GM21515 (cell line): ENCODE results near the gene ARFGEF3.

Experiments
- ATAC-seq: cut with Tn5 transposase; IDR thresholded peaks from one replicate; pipeline ENCODE4 v1.9.1; 2021; ENCODE audit not compliant: unreplicated experiment

ARFGEF3 gene

DNA sequence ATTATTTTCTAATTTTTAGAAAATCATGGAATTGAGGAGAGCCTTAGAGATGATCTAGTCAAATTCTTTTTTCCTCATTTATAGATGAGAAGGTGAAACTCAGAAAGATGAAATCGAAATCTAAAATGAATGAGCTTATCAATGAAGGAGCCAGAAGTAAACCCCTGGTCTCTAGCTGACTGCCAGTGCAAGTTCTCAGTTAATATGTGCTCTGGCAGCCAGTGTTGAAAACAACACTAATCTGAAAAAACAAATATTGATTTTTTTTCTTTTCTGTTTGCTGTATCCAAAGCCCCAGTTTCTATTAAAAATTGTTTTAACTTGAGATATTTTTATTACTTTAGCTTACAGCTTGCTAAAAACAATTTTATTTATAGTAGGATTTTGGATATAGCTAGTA, 78.0 kb downstream of the ARFGEF3 start:
- no peak for ATAC-seq

DNA sequence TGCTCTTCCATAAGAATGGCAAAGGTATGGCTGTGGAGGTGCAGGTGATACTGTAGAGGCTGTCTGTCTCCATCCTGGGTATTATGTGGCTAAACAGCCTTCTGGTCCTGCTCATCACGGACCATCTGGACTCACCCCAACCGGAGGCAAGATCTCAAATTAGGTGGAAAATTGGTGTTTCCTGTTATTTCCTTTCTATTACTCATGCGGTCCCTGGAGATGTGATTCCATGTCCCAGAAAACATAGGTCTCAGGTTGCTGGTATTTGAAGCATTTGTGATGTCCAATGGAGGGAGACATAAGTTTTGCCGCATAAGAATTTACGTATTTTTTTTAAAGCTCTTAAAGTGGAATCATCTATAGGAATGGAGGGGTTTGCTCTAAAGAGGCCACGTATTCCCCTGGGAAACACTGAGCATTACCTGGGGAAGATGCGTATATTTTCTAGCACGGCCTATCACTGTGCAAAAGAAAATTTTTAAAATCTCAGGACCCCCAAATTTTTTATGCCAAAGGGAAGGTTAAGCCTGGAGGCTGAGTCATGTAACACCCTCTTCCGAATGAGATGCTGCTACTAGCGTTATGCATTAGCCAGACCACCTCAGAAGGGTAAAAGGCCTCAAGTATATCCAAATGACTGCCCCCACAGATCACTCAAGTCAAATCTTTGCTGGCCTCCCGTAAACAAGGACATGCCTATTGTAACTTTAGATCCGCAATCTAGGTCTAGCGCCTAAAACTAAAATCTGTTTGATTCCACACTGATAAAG, 78.9 kb downstream of the ARFGEF3 start:
- ATAC-seq: no peak

DNA sequence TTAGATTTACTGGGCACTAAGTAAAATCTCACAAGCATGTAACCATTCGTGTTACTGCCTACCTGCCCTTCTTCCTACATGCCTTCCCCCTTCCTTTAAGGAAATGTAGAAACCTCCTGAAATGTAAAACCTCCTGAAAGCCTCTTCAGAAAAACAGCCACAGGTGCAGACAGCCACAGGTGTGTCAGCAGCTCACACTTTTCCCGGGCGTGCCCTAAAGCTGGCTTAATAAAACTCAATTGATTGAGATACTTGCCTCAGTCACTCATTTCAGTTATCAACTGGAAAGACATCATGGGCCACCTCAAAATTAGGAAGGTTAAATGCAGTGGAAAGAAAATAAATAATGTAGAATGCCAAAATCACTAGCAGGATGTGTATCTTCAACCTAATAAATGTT, 79.6 kb downstream of the ARFGEF3 start:
- ATAC-seq: no peak

DNA sequence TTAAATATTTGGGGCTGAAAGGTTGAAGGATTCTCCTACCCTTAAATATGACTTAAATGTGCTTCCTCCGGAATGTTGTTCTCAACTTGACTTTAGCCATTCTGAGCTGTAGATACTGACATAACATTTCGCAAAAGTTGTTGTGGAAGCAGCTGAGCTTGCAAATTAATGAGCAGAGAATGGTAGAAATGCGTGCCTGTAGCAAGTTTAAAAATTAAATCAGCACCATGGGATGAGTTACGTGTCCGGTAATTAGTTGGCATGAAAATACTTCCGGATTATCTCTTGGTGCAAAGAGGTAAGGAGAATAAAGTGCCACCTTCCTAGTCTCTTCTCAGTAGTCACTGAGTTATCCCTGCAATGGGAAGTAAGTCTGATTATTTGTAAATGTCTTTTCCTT, 80.2 kb downstream of the ARFGEF3 start:
- no peak for ATAC-seq

DNA sequence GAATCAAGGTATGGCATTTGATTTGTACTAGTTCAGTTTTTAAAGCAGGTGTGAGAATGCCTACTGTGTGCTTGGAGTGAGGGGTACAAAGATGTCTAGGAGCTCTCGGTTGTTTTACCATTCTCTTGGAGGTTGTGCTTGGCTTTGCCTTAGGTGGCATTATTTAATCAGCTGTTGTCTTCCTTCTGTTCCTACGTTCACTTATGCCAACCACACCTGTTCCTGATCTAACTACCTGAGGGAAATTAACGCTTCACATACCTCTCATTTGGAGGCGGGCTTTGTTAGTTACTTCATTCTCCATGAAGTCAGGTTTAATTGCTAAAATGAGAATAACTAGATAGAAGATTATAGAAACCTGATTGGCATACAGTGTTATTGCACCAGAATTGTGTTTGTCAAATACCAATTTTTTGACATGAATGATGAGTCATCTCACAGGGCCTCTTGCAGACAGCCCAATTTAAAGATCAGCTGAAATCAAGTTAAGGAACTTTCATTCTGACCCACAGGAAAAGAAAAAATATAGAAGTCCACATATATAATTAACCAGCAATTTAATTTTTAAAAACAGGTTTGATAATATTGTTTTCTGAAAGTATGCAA, 81.4 kb downstream of the ARFGEF3 start:
- ATAC-seq: no peak

DNA sequence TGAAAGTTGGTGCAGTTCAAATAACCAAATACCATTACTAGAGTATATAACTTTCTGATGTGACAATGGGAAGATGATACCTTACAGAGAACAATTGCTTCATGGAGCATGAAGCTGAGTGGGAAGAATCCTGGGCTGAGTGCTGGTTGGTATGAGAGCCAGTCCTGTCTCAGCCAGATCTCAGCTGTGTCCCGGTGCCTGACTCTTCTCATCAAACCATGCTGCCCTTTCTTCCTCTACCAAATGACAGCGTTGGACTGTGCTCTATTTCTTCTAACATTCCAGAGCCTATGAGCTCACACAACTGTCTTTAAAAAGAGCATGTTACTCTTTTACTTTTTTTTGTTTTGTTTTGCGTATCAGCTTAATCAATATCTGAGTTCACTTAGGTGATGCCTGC, 84.0 kb downstream of the ARFGEF3 start:
- no peak for ATAC-seq

DNA sequence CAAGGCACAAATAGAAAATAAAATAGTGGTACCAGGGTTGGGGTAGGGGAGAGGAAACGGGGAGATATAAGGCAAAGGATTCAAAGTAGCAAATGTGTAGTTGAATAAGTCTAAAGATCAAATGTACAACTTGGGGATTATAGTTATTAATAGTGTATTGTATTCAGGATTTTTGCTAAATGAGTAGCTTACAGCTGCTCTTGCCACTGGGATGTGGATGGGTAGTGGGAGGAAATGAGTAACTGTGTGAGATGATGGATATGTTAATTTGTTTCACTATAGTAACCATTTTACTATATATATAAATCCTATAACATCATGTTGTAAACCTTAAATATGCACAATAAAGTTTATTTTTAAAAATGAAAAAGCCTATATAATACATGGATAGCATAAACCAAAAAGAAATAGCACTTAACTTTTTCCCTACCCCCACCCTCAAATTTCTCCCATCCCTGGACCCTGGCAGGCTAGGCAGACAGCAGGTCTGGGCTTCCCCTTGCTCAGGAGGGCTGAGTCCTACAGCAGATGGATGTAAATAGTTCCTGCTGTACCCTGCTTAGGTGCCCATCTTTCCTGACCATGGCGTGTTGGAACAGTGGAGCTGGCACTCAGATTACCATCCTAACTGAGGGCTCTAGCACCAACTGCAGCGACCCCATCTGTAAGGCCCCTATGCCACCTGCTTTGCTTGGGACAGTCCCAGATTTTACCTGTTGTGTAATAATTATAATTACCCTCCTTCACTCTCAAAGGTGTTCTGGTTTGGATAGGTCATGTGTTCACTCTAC, 85.1 kb downstream of the ARFGEF3 start:
- no peak for ATAC-seq

DNA sequence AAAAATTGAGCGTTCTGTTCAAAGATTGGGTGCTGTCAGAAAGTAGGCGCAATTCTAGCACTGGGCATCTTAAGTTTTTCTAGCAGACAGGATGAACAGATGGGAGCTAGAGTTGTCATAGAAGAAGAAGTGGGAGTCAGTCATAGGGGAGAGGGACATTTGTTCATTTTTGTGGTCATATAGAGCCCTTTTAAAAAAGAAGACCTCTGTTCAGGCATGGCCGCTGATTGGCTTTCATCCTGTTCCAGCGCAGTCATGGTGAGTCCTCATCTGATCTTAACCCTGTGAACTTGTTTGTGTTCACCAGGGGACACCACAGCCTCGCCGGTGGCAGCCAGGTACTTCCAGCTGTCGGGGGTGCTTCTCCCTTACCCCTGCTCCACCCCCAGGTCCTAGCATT, 86.3 kb downstream of the ARFGEF3 start:
- no peak for ATAC-seq

DNA sequence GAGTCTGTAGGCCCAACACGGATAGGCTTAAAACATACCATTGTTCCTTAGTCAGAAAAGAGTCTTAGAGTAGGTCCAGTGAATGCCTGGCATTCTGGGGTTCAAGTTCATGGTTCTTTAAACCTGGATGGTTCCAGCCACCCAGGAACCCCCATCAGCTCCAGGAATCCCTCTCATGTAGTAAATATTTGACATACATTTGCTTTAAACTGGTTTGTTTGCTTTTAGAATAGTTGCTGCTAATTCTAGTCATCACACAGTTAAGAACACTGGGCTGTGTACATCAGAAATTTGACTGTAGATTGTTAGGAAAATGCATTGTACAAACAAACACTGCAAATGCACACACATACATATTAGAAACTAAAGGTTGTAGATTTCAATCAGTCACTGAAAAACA, 87.1 kb downstream of the ARFGEF3 start:
- ATAC-seq: no peak

DNA sequence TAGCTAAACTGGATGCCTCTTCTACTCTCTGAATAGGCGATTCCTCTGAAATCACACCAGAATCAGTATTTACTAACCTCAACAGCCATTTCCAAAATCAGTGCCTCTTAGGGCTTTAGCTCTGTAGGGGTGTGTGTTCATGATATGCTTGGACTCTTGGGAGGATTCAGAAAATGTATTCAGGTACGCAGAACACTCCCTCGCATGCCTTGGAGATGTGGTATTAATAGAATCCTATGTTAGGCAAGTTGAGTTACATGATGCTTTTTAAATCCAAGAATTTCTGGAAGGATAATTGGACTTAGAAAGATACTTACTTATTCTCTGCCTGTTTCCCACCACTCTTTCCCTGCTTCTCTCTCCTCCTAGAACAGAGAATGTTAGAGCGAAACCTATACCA, 88.3 kb downstream of the ARFGEF3 start:
- no peak for ATAC-seq

DNA sequence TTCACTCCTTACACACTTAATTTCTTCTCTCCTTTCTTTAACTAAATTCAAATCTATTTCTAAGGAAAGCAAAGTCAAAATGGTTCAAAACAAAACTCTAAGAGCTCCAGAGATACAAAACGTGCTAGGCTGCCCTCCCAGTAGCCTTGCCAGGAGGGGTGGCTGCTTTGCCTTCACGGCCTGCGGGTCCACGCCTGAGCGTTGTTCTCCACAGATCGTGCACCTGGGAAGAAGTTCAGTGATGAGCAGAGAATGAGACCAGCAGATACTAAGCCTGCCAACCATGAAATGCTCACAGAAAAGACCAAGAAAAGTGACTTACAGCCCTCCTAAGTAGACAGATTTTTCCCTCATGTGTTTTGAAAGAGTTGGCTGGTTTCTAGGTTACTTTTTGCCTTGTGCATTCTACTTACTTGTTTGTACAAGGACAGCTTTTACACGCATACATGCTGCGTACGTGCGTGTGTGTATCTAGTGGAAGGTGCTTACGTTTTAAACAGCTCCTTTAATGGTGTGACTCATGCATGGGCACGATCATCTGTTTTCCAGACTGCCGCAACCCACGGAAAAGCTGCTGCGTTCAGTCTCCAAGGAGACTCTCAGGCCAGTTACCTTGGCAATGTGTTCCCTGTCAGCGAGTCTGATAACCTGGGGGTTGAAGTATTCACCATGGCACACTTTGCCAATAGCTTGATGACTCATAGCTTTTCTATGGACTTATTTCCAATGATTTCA, 88.9 kb downstream of the ARFGEF3 start:
- ATAC-seq: no peak

DNA sequence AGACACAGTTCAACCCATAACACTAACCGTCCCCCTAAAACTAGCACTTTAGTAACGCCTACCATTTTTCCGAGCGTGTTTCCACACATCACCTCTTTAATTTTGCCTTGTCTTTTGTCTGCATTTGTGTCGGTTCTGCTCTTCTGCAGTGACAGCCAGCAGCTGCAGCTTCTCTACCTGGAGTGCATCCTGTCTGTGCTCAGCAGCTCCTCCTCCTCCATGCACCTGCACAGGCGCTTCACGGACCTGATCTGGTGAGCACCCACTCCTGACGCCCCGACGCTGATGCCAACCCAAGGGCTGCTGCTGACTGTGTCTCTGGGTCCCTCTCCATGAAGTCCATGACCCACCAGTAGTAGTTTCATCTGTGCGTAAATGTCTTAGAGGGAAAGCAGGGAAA, 92.0 kb downstream of the ARFGEF3 start:
- no peak for ATAC-seq

DNA sequence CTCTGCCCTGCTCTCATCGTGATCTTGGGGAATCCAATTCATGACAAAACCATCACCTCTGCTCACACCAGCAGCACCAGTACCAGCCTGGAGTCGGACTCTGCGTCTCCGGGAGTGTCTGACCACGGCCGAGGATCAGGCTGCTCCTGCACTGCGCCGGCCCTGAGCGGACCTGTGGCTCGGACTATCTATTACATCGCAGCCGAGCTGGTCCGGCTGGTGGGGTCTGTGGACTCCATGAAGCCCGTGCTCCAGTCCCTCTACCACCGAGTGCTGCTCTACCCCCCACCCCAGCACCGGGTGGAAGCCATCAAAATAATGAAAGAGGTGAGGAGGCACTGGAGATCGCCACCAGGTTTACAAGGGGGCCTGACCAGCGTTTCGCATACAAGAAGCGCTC, 93.7 kb downstream of the ARFGEF3 start:
- no peak for ATAC-seq

DNA sequence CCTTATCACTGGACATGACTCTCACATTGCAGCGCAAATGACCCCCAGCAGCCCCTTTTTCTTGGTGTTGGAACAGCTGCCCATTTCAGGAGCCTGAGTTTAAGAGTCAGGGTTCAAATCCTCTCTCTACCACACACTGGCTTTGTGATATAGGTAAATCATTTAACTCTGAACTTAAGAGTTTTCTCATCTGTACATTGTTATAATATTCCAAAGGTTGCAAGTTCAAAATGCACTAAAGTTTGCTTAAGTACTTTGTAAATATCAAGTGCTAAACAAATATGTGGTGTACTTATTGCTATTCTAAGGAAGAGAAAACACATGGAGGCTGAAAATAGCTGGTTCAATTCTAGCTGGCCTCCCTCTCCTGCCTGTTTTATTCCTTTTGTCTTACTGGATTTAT, 95.9 kb downstream of the ARFGEF3 start:
- ATAC-seq: no peak

DNA sequence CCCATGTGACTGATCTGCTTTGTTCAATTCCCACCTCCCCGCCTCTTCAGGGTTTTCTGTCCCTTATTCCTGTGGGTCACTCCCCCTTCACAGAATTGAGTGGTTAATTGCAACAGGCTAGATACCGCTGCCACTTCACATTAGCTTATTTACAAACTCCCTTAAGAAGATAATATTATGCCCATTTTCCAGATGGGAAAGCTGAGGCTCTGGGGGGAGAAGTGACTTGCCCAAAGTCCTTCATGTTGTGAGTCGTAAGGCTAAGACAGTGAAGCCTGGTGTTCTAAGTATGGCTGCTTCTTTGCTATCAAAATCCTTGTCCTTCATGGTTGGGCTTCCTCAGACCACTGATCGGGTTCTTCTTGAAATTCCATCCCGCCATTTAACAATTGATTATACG, 96.5 kb downstream of the ARFGEF3 start:
- no peak for ATAC-seq

DNA sequence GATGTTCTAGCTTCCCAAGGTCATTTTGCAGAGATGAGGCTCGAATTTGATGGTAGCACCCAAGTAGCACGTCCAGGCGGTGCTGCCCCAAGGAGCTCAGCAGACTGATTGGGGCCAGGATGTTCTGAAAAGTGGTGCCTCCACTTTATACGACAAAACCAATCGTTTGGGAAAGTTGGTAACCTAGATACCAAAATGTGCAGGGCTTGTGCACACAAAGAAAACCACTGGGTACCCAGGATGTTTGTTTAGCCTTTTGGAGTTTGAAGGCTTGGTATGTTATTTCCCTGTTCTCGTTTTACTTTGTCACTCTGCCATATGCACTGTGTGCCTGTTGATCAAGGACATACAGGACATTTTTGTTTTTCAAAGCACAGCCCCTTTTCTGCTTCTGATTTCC, 97.3 kb downstream of the ARFGEF3 start:
- ATAC-seq: no peak

DNA sequence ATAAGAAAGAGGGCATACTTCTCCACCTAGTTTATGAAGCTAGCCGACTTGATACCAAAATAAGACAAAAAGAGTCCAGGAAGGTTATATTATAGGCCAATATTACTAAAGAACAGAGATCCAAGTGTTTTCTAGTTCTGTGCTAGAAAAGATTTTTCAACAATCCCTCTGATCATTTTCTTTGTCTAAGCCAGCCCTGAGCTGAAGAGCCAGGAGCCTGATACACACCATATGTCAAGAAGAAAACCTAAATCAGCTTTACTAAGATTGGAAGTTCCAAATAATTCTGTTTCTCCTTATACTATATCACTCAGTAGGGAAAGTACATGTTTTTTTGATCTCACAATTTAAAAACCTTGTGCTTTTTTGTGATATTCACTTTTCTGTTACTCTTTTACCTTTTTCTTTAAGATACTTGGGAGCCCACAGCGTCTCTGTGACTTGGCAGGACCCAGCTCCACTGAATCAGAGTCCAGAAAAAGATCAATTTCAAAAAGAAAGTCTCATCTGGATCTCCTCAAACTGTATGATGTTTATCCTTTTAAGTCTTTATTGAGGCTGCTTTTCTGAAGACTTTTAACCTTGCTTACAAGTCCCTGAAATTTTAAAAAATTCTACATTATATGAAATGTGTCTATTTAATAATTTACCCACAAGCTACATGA, 99.5 kb downstream of the ARFGEF3 start:
- no peak for ATAC-seq

DNA sequence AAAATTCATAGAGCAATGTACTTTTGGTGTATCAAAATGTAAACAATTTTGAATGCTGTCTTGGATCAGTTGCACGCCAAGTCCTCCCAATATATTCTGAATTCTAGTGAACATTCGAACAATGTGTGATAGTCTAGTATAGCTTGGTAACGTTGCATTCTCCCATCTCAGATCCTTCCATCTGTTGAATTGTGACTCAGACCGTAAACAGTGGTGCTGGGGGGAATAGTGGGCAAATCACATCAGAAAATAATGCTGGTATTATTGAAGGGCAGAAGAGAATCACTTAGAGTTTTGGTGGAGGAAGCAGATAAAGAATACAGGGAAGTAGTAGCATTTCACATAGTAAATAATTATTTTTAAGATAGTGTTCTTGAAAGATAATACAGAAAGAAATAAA, 102.2 kb downstream of the ARFGEF3 start:
- ATAC-seq: no peak

DNA sequence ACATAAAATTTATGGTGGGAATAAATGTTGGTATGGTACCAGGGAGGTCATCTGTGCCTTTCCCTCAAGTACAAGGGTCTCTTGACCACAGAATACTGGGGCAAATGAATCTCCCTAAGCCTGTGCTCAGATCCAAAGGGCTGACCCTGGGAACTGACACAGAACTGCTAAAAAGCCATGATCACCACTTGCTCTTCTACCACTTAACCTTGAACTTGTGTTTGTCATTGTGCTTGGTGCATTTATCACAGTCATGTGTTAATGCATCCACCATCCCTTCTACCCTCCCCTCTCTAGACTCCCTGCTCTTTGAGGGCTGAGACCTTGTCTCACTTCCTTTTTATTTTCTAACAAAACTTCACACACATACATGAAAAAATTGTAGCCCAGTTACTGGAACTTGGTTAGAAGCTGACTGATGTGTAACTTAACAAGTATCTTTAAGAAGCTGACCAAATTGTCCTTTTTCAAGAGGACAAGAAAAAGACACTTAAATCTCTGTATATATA, 102.7 kb downstream of the ARFGEF3 start:
- ATAC-seq: no peak

DNA sequence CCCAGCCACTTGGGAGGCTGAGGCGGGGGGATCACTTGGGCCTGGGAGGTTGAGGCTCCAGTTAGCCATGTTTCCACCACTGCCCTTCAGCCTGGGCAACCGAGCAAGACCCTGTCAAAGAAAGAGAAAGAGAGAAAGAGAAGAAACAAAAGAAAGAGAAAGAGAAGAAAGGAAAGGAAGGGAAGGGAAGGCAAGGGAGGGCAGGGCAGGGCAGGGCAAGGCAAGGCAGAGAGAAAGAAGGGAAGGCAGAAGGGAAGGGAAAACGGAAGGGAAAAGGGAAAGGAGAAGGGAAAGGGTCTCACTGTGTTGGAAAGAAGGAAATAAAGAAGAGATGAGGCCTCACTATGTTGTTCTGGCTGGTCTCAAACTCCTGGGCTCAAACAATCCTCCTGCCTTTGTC, 104.4 kb downstream of the ARFGEF3 start:
- ATAC-seq: no peak
